Right lobe of liver (tissue), 6 donors: Measurements from ENCODE around the gene ZDHHC5. TPM values are rescaled to one million over a fixed set of nuclear protein-coding genes. Genes with fewer than 3 reads are reported as not detected.

ENCODE experiments used
- ATAC-seq, 4 donors: fragments of 200-7000 bp; cut with Tn5 transposase; one replicate each; pipeline ENCODE4 v1.9.1; 2020; ENCODE audit warnings: mild to moderate bottlenecking in 4 of 4, moderate library complexity in 4 of 4
- DNase-seq, 3 donors: peaks; one replicate each; pipeline ENCODE4 v3.0.0-alpha.2; 2020
- H3K27ac ChIP-seq, 3 donors: fragments of 200-600 bp; one replicate each; pipeline ENCODE4 v1.8.0; 2022
- H3K27me3 ChIP-seq, 2 donors: fragments of 200-600 bp; one replicate each; pipeline ENCODE4 v1.8.0; 2022
- H3K36me3 ChIP-seq, 4 donors: fragments of 200-600 bp; sonication (generic) in 1 of 4; one replicate each; pipeline versions ENCODE4 v1.5.1 to v1.8.0; 2017 to 2022; ENCODE audit warnings: control low read depth in 1 of 4
- H3K4me1 ChIP-seq, 4 donors: fragments of 200-600 bp; sonication (generic) in 1 of 4; one replicate each; pipeline versions ENCODE4 v1.5.1 to v1.8.0; 2017 to 2022; ENCODE audit warnings: control low read depth in 1 of 4
- H3K4me3 ChIP-seq, 3 donors: fragments of 200-600 bp; one replicate each; pipeline ENCODE4 v1.8.0; 2022
- H3K9me3 ChIP-seq, 4 donors: fragments of 200-600 bp; sonication (generic) in 1 of 4; one replicate each; pipeline versions ENCODE4 v1.5.1 to v1.8.0; 2017 to 2022; ENCODE audit warnings: control low read depth in 1 of 4
- POLR2A ChIP-seq: fragments of 450-650 bp; IDR thresholded peaks from one replicate; pipeline ENCODE4 v1.6.1; 2017; ENCODE audit warnings: antibody characterized with exemption, mild to moderate bottlenecking
- WGBS: methylation state at CpG from one replicate; pipeline ENCODE4 v1.1.6; 2018; ENCODE audit warnings: low coverage, low lambda C conversion rate; ENCODE audit not compliant: insufficient coverage; ENCODE audit errors: missing lambda C conversion rate; 5-methylcytosine and 5-hydroxymethylcytosine counted together
- intact Hi-C, 2 donors: fragments of 100-400 bp; cut with DNase I; formaldehyde crosslinking; loops; one replicate each; pipeline versions ENCODE4 v1.11.2 to v1.14.1; 2022
- total RNA-seq, 6 experiments: library from RNA; depleted of rRNA in 2 of 6; stranded (reverse); fragments of >200 nt in 2 of 6; fragmentation: NEBNext Ultra II Directional in 3 of 6; extraction: Animal tissue kit (Norgen Biotek cat#: 25700) in 3 of 6; gene quantifications; one replicate each; pipeline versions ENCODE4 v1.1.0 to v1.2.4, GENCODE V29; 2016 to 2023
- TF ChIP-seq, protein P1 (sequence below), 4 donors: fragments of 200-600 bp in 3 of 4; fragments of 450-650 bp in 1 of 4; IDR thresholded peaks; one replicate each; pipeline versions ENCODE4 v1.5.1 to v1.8.0; 2016 to 2022; ENCODE audit warnings: antibody characterized with exemption in 4 of 4, mild to moderate bottlenecking in 2 of 4
- donor health status: DM: no; HTN: yes; CAD: no.
- donor health status: DM: no; HTN: no; CAD: no.
- donor health status: DM: no; HTN: no; CAD: no.
- donor health status: DM: no; HTN: yes; CAD: no.
- donor health status: DM: no; HTN: yes; CAD: no.

The ZDHHC5 gene
- total RNA-seq, 6 experiments from 2014 or later, result 27.0 to 35.7 (median 33.6) TPM

DNA sequence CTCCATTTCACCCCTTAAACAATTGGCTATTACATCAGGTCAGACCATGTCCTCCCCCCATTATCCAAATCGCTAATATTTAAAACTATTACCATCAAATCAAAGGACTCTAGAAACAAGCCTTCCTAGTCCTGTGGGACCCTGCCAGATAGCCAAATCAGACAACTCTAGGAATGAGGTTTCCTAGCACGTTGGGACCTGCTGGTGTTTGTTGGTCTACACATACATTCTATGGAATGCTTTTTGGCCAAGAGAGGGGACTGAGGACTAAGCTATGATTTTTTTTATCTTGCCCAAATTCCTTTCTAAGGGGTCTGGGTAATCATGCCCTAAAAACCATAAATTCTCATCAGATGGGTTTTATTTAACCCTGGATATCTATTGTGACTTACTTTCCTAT is 59.3 kb downstream of the ZDHHC5 start:
- WGBS, result 94% methylated on average over 2 of the region's 2 CpGs
- no peaks in the 10 kb centered on the region for H3K4me1 ChIP-seq
- TF ChIP-seq, protein P1, sequence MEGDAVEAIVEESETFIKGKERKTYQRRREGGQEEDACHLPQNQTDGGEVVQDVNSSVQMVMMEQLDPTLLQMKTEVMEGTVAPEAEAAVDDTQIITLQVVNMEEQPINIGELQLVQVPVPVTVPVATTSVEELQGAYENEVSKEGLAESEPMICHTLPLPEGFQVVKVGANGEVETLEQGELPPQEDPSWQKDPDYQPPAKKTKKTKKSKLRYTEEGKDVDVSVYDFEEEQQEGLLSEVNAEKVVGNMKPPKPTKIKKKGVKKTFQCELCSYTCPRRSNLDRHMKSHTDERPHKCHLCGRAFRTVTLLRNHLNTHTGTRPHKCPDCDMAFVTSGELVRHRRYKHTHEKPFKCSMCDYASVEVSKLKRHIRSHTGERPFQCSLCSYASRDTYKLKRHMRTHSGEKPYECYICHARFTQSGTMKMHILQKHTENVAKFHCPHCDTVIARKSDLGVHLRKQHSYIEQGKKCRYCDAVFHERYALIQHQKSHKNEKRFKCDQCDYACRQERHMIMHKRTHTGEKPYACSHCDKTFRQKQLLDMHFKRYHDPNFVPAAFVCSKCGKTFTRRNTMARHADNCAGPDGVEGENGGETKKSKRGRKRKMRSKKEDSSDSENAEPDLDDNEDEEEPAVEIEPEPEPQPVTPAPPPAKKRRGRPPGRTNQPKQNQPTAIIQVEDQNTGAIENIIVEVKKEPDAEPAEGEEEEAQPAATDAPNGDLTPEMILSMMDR (IDR thresholded peaks at IDR 0.05), result no peak
- TF ChIP-seq POLR2A, result no peak
- no peaks in the 10 kb centered on the region for H3K27me3 ChIP-seq
- no peaks in the 10 kb centered on the region for H3K9me3 ChIP-seq
- intact Hi-C loops, result no loop called here
- H3K36me3 ChIP-seq, result no peaks in the 10 kb centered on the region
- H3K4me3 ChIP-seq, result no peak overlapping the region
- ATAC-seq (no peak), DNase-seq (no peak)
- H3K27ac ChIP-seq, result no peak overlapping the region

DNA sequence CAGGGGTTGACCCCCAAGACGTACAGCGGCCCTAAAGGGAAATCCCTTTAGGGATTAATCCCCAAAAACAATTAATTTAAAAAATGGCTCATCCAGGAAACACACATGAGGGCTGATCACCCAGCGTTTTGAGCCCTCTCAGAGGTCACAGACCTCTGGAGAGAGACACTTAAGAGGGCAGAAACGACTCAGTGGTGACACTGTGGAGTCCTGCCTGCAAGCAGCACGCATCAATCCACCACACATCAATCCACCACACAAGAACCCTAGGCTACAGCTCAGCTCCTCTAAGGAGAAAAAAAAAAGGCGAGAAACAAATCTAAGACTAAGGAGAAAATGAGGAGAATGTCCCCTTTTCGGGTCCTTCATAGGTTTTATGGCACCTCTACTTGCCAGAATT is 60.9 kb downstream of the ZDHHC5 start:
- 80% methylated on average over 7 of the region's 7 CpGs for WGBS
- TF ChIP-seq, protein P1 (IDR thresholded peaks at IDR 0.05), result no peak
- no peak for TF ChIP-seq POLR2A
- Histone ChIP-seq H3K36me3 (no peaks in the 10 kb centered on the region), H3K27me3 (no peaks in the 10 kb centered on the region), H3K4me3 (no peak overlapping the region), H3K4me1 (no peaks in the 10 kb centered on the region), H3K27ac (no peak overlapping the region), H3K9me3 (no peaks in the 10 kb centered on the region)
- ATAC-seq, result no peak
- DNase-seq, result no peak
- intact Hi-C loops, result no loop called here

DNA sequence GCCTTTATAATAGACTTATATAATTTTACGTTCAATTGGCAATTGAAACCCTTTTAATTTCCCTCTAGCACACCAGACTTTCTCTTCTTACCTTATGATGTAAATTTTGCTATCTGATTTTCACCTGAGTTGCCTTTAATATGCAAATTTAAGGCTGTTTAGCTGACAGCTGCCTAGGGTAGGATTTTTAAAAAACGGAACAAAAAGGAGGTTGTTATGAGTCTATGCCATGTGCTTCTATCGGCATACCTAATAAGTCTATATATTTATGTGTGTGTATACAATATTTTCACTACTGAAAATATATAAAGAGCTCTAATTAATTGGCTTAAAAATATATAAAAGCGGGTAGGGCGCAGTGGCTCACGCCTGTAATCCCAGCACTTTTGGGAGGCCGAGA is 61.6 kb downstream of the ZDHHC5 start:
- Histone ChIP-seq H3K36me3 (peaks cover 0 to 1% (median 0%) of the 10 kb centered on the region in 4 donors), H3K4me3 (no peak overlapping the region), H3K27ac (no peak overlapping the region), H3K4me1 (no peaks in the 10 kb centered on the region), H3K27me3 (no peaks in the 10 kb centered on the region), H3K9me3 (no peaks in the 10 kb centered on the region)
- ATAC-seq, result no peak
- intact Hi-C loops, result no loop called here
- WGBS, result 93% methylated on average over 7 of the region's 7 CpGs
- TF ChIP-seq, protein P1 (IDR thresholded peaks at IDR 0.05), result no peak
- TF ChIP-seq POLR2A, result no peak
- no peak for DNase-seq

DNA sequence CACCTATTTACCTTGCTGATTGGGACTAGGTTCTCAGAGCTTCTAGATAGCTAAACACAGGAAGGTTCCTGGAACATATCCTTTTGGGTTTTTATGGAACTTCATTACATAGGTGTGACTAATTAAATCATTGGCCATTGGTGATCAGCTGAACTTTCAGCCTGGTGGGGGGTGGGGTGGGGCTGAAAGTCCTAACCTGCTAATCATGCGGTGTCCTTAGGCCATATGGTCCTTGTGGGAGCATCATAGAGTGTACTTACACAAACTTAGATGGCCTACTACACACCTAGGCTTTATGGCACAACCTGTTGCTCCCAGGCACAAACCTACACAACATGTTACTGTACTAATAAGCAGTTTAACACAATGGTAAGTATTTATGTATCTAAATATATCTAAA is 64.7 kb downstream of the ZDHHC5 start:
- H3K4me3 ChIP-seq, result no peak overlapping the region
- TF ChIP-seq, protein P1 (IDR thresholded peaks at IDR 0.05), result no peak
- no peak for TF ChIP-seq POLR2A
- H3K27ac ChIP-seq, result no peak overlapping the region
- intact Hi-C loops, result no loop called here
- 100% methylated on average over 1 of the region's 1 CpG for WGBS
- no peaks in the 10 kb centered on the region for H3K4me1 ChIP-seq
- ATAC-seq (no peak), DNase-seq (no peak)
- no peaks in the 10 kb centered on the region for H3K27me3 ChIP-seq
- peaks cover 0 to 5% (median under 1%) of the 10 kb centered on the region in 4 donors for H3K36me3 ChIP-seq
- H3K9me3 ChIP-seq, result no peaks in the 10 kb centered on the region
